Adrenal gland (tissue), 5 donors: ENCODE data around the gene TMC2.

Experiments used
- POLR2A ChIP-seq, 2 donors: fragments of 450-650 bp; IDR thresholded peaks; one replicate each; pipeline ENCODE4 v1.6.1; 2017; ENCODE audit warnings: antibody characterized with exemption in 2 of 2, mild to moderate bottlenecking in 2 of 2, moderate library complexity in 1 of 2
- TF ChIP-seq, protein P1 (sequence below), 6 experiments: fragments of 450-650 bp in 4 of 6; fragments of 200-600 bp in 2 of 6; sonication (generic) in 1 of 6; IDR thresholded peaks; 1 replicate in 5 of 6; 2 replicates in 1 of 6; pipeline versions ENCODE4 v1.5.1 to v1.8.0; 2016 to 2021; ENCODE audit warnings: antibody characterized with exemption in 6 of 6, mild to moderate bottlenecking in 2 of 6, moderate library complexity in 1 of 6
- donor health status: DM: no; HTN: no; CAD: no.

GRCh38 chr20:2610326-2610725, 74.0 kb downstream of the TMC2 start:
- TF ChIP-seq, protein P1, sequence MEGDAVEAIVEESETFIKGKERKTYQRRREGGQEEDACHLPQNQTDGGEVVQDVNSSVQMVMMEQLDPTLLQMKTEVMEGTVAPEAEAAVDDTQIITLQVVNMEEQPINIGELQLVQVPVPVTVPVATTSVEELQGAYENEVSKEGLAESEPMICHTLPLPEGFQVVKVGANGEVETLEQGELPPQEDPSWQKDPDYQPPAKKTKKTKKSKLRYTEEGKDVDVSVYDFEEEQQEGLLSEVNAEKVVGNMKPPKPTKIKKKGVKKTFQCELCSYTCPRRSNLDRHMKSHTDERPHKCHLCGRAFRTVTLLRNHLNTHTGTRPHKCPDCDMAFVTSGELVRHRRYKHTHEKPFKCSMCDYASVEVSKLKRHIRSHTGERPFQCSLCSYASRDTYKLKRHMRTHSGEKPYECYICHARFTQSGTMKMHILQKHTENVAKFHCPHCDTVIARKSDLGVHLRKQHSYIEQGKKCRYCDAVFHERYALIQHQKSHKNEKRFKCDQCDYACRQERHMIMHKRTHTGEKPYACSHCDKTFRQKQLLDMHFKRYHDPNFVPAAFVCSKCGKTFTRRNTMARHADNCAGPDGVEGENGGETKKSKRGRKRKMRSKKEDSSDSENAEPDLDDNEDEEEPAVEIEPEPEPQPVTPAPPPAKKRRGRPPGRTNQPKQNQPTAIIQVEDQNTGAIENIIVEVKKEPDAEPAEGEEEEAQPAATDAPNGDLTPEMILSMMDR (IDR thresholded peaks at IDR 0.05) = no peak
- no peak for TF ChIP-seq POLR2A (IDR thresholded peaks at IDR 0.05)
